ENCODE measurements around the gene PPP4R2. TPM values are rescaled to one million over a fixed set of nuclear protein-coding genes. Genes with fewer than 3 reads are reported as not detected.
"Not testable (repeated sequence)": the region's sequence is repeated elsewhere in the genome, so short reads cannot be mapped to it uniquely, and the experiment has no call there.

Gene PPP4R2
- total RNA-seq, 1 donor from 2014 or later = 61.9 TPM

- DNase-seq (ENCODE audit: low read depth, low spot score) = no peak
Observed at GRCh38 chr3:72977060-72977808, 19.4 kb upstream of the PPP4R2 start.

- DNase-seq (ENCODE audit: low read depth, low spot score) = no peak
Observed at GRCh38 chr3:72982609-72983366, 13.8 kb upstream of the PPP4R2 start.

GRCh38 chr3:72985576-72985975 is 11.0 kb upstream of the PPP4R2 start:
- DNase-seq (ENCODE audit: low read depth, low spot score) = no peak

- DNase-seq (ENCODE audit: low read depth, low spot score) = no peak
Observed at GRCh38 chr3:72990701-72991395, 5.8 kb upstream of the PPP4R2 start.

- DNase-seq (ENCODE audit: low read depth, low spot score) = no peak
Observed at GRCh38 chr3:72991522-72991921, 5.1 kb upstream of the PPP4R2 start.

- DNase-seq (ENCODE audit: low read depth, low spot score) = no peak
Observed at GRCh38 chr3:72993391-72993790, 3.2 kb upstream of the PPP4R2 start.

- DNase-seq (ENCODE audit: low read depth, low spot score) = no peak
Observed at GRCh38 chr3:72995337-72995736, 1.3 kb upstream of the PPP4R2 start.

- DNase-seq (ENCODE audit: low read depth, low spot score) = no peak
Observed at GRCh38 chr3:72996121-72996472, 514 bp upstream of the PPP4R2 start.

GRCh38 chr3:72997421-72997961 is 880 bp downstream of the PPP4R2 start:
- no peak for DNase-seq (ENCODE audit: low read depth, low spot score)

GRCh38 chr3:72998466-72998865 is 1.9 kb downstream of the PPP4R2 start:
- DNase-seq (ENCODE audit: low read depth, low spot score) = no peak

- DNase-seq (ENCODE audit: low read depth, low spot score) = no peak
Observed at GRCh38 chr3:72999951-73000350, 3.3 kb downstream of the PPP4R2 start.

- not testable (repeated sequence) for DNase-seq (ENCODE audit: low read depth, low spot score)
Observed at GRCh38 chr3:73003050-73003449, 6.4 kb downstream of the PPP4R2 start.

GRCh38 chr3:73004316-73004715 is 7.7 kb downstream of the PPP4R2 start:
- no peak for DNase-seq (ENCODE audit: low read depth, low spot score)

GRCh38 chr3:73007992-73008712 is 11.5 kb downstream of the PPP4R2 start:
- no peak for DNase-seq (ENCODE audit: low read depth, low spot score)

GRCh38 chr3:73009008-73009407 is 12.4 kb downstream of the PPP4R2 start:
- DNase-seq (ENCODE audit: low read depth, low spot score) = no peak

GRCh38 chr3:73009750-73010149 is 13.1 kb downstream of the PPP4R2 start:
- no peak for DNase-seq (ENCODE audit: low read depth, low spot score)

GRCh38 chr3:73010158-73010557 is 13.5 kb downstream of the PPP4R2 start:
- DNase-seq (ENCODE audit: low read depth, low spot score) = no peak

GRCh38 chr3:73018298-73018697 is 21.7 kb downstream of the PPP4R2 start:
- no peak for DNase-seq (ENCODE audit: low read depth, low spot score)

- no peak for DNase-seq (ENCODE audit: low read depth, low spot score)
Observed at GRCh38 chr3:73018790-73019441, 22.3 kb downstream of the PPP4R2 start.

- DNase-seq (ENCODE audit: low read depth, low spot score) = no peak
Observed at GRCh38 chr3:73021301-73021835, 24.8 kb downstream of the PPP4R2 start.

GRCh38 chr3:73024836-73025235 is 28.2 kb downstream of the PPP4R2 start:
- no peak for DNase-seq (ENCODE audit: low read depth, low spot score)

All from pulmonary artery endothelial cell (primary cell).